ENCODE data around the gene SLC22A5.
"Not testable (repeated sequence)": the region's sequence is repeated elsewhere in the genome, so short reads cannot be mapped to it uniquely, and the experiment has no call there.

The SLC22A5 gene

DNA sequence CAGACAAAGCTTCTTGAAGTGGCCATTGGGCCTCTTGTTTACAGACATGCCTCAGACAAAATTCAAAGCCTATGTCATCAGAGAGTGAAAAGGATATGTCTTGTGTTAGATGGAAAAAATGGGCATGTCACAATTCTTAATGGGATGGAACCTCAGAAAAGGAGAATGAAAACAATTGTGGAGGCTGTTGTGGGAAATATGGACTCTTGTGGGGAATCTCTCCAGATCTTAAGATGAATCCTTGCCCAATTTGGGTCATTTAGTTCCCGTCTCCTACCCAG, 19.5 kb downstream of the SLC22A5 start:
- DNase-seq = no peak

DNA sequence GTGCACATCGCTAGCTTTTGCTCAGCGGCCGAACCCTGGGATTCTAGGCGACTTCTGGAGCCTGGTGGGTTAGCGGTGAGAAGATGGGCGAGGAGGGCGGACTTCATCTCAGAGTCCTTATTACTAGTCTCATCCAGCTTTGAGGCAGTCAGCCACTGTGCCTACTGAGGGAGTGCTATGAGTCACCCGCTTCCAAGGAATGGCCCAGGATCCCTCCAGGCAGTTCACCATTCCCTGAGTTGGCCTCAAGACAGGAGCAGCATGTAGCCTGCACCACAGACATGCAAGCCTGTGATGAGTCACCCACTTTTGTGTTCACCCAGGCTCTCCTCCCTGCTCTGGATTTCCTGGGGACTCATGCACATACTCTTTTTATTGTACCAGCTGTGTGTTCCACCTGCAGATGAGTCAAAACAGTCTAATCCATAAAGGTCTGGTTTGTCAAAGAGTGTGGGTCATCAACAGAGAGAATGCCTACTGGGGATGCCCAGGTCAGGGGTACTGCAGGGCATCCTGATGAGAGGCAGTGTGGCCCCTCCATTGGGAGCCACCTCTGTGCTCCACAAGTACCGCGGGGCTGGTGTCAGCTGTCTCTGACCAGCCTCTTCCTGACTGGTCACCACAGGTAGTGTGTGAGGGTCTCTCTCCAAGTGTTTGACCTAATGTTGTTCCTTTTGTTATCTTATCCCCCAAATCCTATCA, 20.2 kb downstream of the SLC22A5 start:
- peak; percentile 97 for DNase-seq

DNA sequence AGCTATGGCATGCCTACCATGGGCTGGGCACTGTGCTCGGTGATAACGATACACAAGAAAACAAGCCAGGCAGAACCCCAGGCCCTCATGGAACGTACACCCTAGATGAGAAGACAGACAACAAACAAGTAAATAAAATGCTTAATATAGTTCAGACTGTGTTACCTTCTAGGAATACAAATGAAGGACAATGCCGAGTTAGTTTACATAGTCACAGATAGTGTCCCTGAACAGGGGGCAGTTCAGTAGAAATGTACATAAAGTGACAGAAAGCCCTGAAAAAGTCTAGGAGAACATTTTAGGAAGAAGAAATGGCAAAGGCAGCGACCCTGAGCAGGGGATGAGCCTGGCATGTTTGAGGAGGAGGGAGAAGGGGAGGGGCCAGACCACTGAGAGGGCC, 21.7 kb downstream of the SLC22A5 start:
- DNase-seq = no peak

- no peak for DNase-seq
These were observed 22.4 kb downstream of the SLC22A5 start for GRCh38 chr5:132391870-132392269.

DNA sequence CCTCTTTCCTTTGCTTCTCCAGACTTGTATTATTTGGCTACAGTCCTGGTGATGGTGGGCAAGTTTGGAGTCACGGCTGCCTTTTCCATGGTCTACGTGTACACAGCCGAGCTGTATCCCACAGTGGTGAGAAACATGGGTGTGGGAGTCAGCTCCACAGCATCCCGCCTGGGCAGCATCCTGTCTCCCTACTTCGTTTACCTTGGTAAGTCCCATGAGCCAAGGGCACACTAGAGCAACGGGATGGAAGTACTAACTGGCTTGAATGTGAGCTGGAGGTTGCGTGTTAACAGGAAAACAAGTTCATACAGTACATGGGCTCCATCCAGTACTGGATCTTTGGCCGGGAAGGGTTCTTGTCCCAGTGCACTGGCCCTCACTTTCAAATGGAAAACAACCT, 22.9 kb downstream of the SLC22A5 start:
- DNase-seq = no peak

GRCh38 chr5:132392978-132393825, 23.7 kb downstream of the SLC22A5 start:
- no peak for DNase-seq

DNA sequence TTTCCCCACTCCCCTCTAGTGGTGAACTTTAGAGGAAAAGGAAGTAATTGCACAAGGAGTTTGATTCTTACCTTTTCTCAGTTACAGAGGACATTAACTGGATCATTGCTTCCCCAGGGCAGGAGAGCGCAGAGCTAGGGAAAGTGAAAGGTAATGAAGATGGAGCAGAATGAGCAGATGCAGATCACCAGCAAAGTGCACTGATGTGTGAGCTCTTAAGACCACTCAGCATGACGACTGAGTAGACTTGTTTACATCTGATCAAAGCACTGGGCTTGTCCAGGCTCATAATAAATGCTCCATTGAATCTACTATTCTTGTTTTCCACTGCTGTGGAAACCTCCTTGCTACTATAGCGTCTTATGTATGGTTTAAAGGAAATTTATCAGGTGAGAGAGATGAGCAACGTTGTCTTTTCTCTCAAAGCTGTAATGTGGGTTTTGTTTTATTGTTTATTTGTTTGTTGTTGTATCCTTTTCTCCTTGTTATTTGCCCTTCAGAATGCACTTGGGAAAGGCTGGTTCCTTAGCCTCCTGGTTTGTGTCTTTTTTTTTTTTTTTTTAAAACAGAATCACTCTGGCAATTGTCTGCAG, 25.3 kb downstream of the SLC22A5 start:
- DNase-seq = no peak

GRCh38 chr5:132396589-132397031, 27.1 kb downstream of the SLC22A5 start:
- no peak for DNase-seq

DNA sequence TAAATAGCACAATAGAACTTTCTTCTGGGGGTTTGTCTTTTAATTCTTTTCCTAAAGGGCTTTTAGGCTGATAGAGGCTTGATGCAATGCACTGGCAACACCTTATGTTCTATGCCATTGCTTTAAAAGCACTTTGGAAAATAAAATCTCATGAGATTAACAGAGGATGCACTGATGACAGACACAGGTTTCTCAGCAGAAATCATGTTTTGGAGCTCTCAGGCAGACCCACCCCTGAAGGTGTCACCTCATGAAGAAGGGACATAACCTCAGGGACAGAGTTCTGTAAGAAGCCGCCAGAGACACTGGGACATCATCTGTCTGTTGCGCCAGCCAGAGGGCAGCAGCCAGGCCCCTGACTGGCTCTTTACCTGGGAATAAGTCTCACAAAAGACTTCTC, 27.7 kb downstream of the SLC22A5 start:
- no peak for DNase-seq

GRCh38 chr5:132397936-132398675, 28.6 kb downstream of the SLC22A5 start:
- not testable (repeated sequence) for DNase-seq

- DNase-seq = not testable (repeated sequence)
These were observed 34.5 kb downstream of the SLC22A5 start for GRCh38 chr5:132404041-132404440.

GRCh38 chr5:132405646-132406045, 36.1 kb downstream of the SLC22A5 start:
- no peak for DNase-seq

- no peak for DNase-seq
These were observed 36.8 kb downstream of the SLC22A5 start for GRCh38 chr5:132406144-132406783.

GRCh38 chr5:132407970-132408369, 38.5 kb downstream of the SLC22A5 start:
- DNase-seq = no peak

GRCh38 chr5:132408456-132408855, 38.9 kb downstream of the SLC22A5 start:
- no peak for DNase-seq

GRCh38 chr5:132408965-132409364, 39.5 kb downstream of the SLC22A5 start:
- DNase-seq = no peak

- DNase-seq = peak; percentile 39 to 72
These were observed 41.2 kb downstream of the SLC22A5 start for GRCh38 chr5:132410451-132411303.

DNA sequence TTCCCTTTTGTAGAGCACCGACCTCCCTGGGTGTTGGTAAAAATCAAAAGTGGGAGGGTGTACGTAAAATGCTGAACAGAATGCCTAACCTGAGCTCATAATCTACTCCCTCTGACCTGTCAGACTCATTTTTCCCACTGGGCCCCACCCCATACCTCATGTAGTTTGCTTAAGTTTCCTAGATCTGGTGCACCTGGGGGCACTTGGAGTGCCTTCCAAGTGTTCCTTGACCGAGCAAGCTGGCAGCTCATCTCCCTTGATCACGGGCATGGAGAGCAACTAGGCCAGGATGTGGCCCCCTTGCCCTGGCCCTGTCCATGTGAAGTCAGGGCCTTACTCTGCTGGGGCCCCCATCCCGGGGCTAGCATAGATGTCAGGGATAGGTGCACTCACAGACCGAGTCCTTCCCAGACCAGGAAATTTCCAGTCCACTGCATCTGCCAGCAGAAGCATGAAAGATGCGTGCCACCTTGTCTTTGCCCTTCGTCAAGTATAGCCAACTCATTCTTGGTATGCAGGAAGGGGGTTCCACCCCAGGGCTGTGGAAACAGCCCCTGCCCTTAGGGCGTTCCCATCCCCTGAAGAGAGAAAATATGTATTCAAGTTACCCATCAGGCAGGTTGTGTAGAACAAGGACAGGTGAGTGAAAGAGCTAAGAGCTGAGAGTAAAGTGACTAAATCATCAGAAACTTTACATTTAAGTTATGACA, 41.9 kb downstream of the SLC22A5 start:
- DNase-seq = peak in 1 of 2 experiments; percentile 71

- no peak for DNase-seq
These were observed 44.1 kb downstream of the SLC22A5 start for GRCh38 chr5:132413567-132413966.

- DNase-seq = peak; percentile 57 to 89
These were observed 45.3 kb downstream of the SLC22A5 start for GRCh38 chr5:132414634-132415378.

All from SW 1271 (cell line).